PC-9 (cell line): ENCODE results near the gene SRMS.

ENCODE experiments used
- CTCF ChIP-seq: fragments of 200-600 bp; sonication (generic); conservative IDR thresholded peaks from 2 replicates; pipeline ENCODE4 v1.6.1; 2017; ENCODE audit warnings: mixed run types, antibody characterized with exemption, mild to moderate bottlenecking, moderate library complexity
- EZH2 ChIP-seq: fragments of 200-600 bp; sonication (generic); IDR thresholded peaks from 2 replicates; pipeline ENCODE4 v1.8.0; 2017; ENCODE audit warnings: antibody characterized with exemption, low read depth

GRCh38 chr20:63558804-63559484 is 11.4 kb upstream of the SRMS start:
- no peak for TF ChIP-seq CTCF
- no peak for TF ChIP-seq EZH2
